NCI-H2029 (cell line): ENCODE results near the gene ADORA2A.

Experiments
- DNase-seq: peaks from one replicate; lab custom pipeline; 2025; lab: John Stamatoyannopoulos, UW

Gene ADORA2A

DNA sequence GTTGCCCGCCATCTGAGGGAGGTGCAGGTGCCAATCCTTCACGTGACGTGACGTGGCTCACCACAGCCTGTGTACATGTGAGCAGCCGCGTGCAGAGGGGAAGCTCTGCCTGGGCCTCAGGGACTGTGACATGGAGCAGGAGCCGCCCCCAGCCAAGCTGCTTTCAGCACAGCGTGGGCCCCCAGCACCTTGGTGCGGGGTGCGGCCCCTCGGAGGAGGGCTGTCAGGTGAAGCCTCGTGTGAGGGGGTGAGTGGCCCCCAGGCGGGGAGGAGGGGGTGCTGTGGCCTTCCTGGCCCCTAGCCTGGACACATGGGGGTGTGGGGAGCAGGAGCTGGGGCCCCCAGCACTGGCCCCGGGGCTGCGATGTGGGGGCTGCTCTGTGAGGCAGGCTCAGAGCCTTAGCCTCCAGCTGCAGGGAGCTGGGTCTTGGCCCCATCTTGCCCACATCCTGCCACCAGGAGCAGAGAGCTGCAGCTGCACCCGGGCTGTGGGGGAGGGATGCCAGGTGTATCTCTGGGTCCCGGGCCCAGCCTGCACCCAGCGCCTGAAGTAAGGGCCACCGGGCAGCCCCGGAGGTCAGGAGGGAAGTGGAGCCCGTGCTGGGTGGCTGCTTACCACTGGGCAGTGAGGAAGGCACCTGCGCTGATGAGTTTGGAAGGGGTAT is at the start of gene ADORA2A:
Gene ADORA2A (plus strand): TSS at position 100 of the 665 bp plus-strand sequence. CDS start 5,806 bp downstream, outside the sequence.
- DNase-seq = no peak

DNA sequence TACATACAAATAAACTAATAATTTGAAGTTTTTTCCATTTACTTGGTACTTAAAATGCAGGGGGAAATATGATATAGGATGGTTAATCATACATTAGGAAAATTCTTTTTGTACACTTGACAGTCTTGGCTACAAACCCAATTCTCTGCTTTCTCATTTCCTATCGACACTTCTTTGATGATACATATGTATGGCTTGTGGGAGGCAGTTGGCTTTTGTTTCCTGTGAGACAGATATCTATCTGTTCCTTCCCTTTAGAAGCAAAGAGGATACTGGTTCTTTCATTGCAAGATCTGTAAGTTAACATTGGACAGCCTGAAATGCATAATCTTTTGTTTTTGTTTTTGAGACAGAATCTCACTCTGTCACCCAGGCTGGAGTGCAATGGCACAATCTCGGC is 47.9 kb upstream of the ADORA2A start:
- no peak for DNase-seq

DNA sequence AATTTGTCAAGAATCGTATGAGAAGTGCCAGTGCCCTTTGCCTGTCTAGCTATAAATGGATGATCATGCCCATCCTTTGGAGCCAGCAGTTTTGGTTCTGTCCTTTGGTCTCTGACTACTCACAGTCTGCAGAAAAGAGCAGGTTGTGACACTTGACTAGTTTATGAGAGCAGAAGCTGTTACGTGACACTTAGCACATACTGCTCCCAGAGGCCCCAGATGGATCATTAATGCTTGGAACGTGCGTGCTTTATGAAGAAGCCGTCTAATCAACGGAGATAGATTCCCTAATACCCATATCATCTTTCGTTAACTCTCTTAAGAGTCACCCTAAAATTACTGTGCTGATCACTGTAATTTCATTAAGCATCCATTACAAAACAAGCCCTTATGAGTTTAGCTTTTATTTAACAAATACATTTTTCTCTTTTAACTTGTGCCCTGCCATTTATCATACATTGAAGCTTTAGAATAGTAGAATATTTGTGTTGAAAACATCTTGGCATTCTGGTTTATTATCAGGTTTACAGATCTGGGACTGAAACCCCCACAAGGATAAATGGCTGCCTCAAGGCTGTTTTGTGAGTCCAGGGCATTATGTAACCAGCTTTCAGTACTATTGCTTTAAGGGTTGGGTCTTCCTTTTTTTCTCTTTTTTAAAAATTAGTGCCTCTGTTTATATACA is 47.0 kb upstream of the ADORA2A start:
- no peak for DNase-seq

GRCh38 chr22:24380905-24381230 is 46.5 kb upstream of the ADORA2A start:
- DNase-seq = no peak

DNA sequence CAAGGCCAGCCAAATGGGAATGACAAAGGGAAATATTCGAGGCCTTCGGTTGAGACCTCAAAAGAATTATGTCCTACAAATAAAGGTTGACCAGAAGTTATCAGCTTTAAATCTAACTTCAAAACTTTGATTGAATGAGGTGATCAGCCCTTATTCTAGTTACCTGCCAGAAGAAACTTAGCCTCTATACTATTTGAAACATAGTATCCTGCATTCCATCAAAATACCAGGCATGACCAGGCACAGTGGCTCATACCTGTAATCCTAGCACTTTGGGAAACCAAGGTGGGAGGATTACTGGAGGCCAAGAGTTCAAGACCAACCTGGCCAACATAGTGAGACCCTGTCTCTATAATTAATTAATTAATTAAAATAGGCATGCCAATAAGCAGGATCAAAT is 44.3 kb upstream of the ADORA2A start:
- no peak for DNase-seq

GRCh38 chr22:24384131-24384530 is 43.3 kb upstream of the ADORA2A start:
- no peak for DNase-seq

GRCh38 chr22:24386937-24387471 is 40.4 kb upstream of the ADORA2A start:
- DNase-seq = no peak

DNA sequence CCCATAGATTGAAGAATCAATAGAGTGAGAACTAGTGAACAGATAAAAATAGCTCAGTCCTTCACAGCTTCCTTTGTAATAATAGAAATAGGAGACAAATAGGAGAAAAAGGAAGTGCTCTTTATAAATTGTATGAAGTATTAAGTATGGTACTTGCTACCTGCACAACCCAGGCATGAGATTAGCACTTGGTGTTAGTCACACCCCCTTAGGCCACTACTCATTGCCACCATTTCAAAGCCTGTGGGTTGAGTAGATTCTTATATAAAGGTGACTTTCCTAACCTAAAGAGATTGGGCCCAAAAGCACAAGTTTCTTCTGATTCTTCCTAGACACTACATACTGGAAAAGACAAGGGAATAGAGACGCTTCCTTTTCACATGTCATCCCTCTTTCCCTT is 37.7 kb upstream of the ADORA2A start:
- DNase-seq = no peak

DNA sequence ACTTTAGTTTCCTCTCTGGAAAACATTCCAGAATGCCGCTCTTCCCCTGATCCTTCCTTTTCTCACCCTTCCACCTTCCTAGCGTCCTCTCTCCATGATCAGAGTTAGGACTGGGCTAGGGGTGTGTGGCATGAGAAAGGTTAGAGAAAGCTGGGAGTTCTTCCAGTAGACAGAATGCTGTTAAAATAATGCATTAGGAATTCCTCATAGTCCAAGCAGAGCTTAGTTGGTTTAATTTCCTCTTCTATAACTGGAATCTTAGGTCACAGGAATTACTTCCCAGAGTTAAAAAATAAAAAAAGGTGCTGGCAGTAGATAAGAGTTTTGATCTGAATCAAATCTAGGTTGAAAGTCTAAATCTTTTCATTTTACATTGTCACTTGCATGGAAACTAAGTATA is 37.2 kb upstream of the ADORA2A start:
- no peak for DNase-seq

GRCh38 chr22:24390576-24390975 is 36.8 kb upstream of the ADORA2A start:
- no peak for DNase-seq

GRCh38 chr22:24391836-24392217 is 35.6 kb upstream of the ADORA2A start:
- no peak for DNase-seq

DNA sequence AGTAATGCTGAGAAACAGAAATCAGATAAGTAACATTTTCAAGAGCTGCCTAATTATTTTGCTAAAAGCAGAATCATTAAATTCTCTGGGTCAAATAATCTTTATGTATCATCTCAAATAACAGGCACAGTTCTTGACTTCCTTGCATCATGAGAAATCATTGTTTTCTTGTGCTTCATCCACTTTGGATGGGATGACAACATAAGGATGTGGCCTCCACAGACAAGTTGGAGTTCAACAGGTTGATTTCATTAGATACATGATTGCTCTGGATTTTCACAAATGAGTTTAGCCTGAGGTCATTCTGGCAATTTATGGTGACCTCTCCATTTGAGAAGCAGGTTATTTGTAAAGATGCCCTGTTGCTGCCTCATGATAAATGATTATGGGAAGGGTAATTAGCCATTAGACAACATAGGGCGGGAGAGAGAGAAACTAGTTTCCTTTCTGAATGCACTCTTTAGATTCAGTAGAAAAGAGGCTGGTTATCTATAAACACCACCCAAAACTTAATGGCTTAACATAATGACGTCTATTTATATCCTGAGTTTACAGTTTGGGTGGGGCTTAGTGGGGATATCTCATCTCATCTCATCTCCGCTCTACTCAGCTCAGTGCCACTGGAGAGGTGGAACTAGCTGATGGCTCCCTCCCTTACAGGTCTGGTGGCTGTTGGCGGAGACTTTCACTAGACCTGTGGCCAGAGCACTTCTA is 35.0 kb upstream of the ADORA2A start:
- DNase-seq = no peak

DNA sequence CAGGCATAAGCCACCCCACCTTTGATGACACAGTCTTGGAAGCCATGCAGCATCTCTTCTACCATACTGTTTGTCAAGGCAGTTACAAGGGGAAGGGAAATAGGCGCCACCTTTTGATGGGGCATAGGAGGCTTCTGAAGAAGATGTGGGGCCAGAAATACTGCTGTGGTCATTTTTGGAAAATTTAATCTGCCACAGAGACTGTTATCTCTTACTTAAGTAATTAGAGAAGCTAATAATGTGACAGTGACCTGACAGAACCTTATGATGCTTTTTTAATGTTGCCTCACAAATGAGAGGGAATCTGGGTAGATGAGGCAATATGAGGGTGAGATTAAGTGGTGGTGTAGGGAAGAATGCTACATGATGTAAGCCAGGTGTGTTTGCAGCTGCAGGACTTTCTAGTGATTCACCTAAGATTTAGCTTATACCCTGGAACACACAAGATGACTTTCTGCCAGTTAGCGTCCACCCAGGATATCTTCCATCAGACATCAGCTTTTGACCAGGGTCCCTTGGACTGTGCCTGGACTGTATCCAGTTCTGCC is 34.3 kb upstream of the ADORA2A start:
- DNase-seq = no peak

DNA sequence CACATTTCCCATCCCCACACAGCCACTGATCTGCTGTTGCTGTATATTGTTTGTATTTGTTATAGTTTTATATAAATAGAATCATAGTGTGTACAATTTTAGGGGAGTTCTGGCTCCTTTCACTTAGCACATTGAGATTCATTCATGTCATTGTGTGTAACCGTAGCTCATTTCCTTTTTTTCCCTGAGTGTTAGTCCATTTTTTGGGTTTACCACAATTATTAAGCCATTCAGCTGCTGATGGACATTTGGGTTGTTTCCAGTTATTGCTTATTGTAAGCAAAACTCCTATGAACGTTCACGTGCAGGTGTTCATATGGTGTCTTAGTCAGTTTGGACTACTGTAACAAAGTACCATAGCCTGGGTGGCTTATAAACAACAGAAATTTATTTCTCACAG is 33.6 kb upstream of the ADORA2A start:
- no peak for DNase-seq

- DNase-seq = no peak
These were observed 33.1 kb upstream of the ADORA2A start for GRCh38 chr22:24394254-24394653.

- DNase-seq = no peak
These were observed 29.0 kb upstream of the ADORA2A start for GRCh38 chr22:24398409-24398808.

DNA sequence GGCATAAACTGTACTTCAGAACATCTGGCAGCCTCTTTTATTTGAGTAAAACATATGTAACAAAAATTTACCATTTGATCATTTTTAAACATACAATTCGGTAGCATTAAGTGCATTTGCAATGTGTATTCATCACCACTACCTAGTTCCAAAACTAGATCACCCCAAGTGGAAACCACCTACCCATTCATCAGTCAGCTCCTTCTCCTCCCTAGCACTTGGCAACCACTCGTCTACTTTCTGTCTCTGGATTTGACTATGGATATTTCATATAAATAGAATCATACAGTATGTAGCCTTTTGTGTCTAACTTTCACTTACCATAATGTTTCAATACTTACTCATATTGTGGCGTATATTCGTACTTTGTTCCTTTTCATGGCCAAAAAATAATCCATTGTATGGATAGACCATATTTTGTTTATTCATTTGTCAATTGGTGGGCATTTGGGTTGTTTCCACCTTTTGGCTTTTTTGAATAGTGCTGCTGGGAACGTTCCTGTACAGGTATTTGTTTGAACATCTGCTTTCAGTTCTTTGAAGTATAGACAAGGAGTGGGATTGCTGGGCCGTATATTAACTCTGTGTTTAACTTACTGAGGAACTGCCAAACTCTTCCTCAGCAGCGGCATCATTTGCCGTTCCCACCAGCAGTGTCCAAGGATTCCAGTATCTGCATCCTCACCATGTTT is 27.2 kb upstream of the ADORA2A start:
- DNase-seq = no peak

GRCh38 chr22:24400726-24401596 is 26.4 kb upstream of the ADORA2A start:
- DNase-seq = peak; percentile 25

GRCh38 chr22:24401931-24402367 is 25.4 kb upstream of the ADORA2A start:
- no peak for DNase-seq

GRCh38 chr22:24402460-24403192 is 24.8 kb upstream of the ADORA2A start:
- DNase-seq = peak; percentile 72
